Measurements from ENCODE around the gene ZBTB18. TPM values are rescaled to one million over a fixed set of nuclear protein-coding genes. Genes with fewer than 3 reads are reported as not detected.

ZBTB18 gene
- total RNA-seq, 2 experiments from 2014 or later: 57.2 to 59.9 TPM

DNA sequence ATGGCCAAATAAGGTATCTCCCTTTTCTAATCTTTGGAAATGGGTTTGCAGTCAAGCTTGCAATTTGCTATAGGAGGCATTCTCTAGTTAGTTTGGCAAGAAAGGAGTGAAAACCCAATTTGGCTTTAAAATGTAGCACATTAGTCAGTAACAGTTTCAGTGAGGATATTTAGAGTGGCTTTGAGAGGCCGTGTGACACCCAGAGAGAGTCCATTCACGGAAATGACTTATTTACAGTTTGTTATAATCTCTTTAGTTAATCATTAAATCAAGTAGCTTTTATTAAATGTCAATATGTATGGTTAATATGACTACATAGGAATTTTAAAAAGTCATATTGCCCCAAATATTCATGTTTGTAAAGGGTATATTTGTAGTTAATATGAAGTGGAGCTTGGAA lies 9.6 kb downstream of the ZBTB18 start:
- no peak for ATAC-seq (ENCODE audit: poor library complexity)
- POLR2A ChIA-PET: interaction anchor here (1.3 to 3.1 kb wide), 2 partner anchors 13 to 14 kb away, joined by 6 to 12 read pairs; no protein-coding TSS in a partner anchor
- intact Hi-C loops (cut with DNase I, micrococcal nuclease): no loop called here

DNA sequence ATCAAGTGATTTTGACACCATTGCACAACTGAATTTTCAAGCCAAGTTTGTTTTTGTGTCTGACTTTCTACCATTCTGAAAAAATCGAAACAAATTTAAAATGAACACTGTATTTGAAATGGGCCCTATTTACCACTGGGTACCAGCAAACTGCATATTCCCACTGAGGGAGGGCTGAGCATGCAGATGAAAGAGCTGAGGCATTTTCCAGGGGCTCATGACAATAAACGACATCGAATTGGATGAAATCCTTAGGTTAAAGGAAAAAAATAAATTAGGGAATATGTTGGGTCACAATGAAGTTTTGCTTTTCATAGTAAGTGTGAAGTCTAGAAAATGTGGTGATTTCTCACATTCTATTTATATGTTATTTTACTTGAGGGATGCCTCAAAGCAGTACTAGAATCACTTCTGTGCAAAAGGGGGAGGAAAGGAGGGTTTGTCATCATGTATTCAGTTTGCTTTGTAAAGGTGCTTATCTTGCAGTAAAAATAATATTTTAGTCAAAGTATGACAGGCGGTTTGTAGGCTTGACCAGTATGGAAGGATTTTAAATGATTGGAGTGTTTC lies 11.2 kb downstream of the ZBTB18 start:
- no peak overlapping the region for H3K27ac ChIP-seq (ENCODE audit: low read depth in 1 of 2, low read length in 2 of 2)
- Mint-ChIP-seq H3K27me3 (no peaks in the 10 kb centered on the region), H3K9me3 (no peaks in the 10 kb centered on the region), H3K4me1 (ENCODE audit: low read depth) (peaks cover 4% of the 10 kb centered on the region), H3K27ac (no peak overlapping the region), H3K4me3 (no peak overlapping the region), H3K36me3 (ENCODE audit: low read depth) (peaks cover 3% of the 10 kb centered on the region)
- no peaks in the 10 kb centered on the region for H3K36me3 ChIP-seq (ENCODE audit: insufficient read depth, low read length)
- CTCF ChIA-PET: interaction anchor here (3.2 kb wide), 1 partner anchor 13 kb away, joined by 16 read pairs; no protein-coding TSS in a partner anchor
- intact Hi-C loops (cut with DNase I, micrococcal nuclease): no loop called here
- no peaks in the 10 kb centered on the region for H3K27me3 ChIP-seq (ENCODE audit: control insufficient read depth in 1 of 2, insufficient read depth in 2 of 2, low read length in 2 of 2)
- ATAC-seq (ENCODE audit: poor library complexity) (no peak), DNase-seq (no peak)
- no peak overlapping the region for H3K4me3 ChIP-seq (ENCODE audit: low read length)
- H3K4me1 ChIP-seq (ENCODE audit: insufficient read depth, low read length): no peaks in the 10 kb centered on the region
- no peaks in the 10 kb centered on the region for H3K9me3 ChIP-seq (ENCODE audit: control insufficient read depth in 1 of 2, insufficient read depth in 1 of 2, low read length in 2 of 2)
- TF ChIP-seq, protein P1, sequence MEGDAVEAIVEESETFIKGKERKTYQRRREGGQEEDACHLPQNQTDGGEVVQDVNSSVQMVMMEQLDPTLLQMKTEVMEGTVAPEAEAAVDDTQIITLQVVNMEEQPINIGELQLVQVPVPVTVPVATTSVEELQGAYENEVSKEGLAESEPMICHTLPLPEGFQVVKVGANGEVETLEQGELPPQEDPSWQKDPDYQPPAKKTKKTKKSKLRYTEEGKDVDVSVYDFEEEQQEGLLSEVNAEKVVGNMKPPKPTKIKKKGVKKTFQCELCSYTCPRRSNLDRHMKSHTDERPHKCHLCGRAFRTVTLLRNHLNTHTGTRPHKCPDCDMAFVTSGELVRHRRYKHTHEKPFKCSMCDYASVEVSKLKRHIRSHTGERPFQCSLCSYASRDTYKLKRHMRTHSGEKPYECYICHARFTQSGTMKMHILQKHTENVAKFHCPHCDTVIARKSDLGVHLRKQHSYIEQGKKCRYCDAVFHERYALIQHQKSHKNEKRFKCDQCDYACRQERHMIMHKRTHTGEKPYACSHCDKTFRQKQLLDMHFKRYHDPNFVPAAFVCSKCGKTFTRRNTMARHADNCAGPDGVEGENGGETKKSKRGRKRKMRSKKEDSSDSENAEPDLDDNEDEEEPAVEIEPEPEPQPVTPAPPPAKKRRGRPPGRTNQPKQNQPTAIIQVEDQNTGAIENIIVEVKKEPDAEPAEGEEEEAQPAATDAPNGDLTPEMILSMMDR (IDR thresholded peaks at IDR 0.05): no peak
- POLR2A ChIA-PET: interaction anchor here (3.1 kb wide), 1 partner anchor 13 kb away, joined by 12 read pairs; no protein-coding TSS in a partner anchor

More for the DNA sequence above, 9.6 kb downstream of the ZBTB18 start:
- TF ChIP-seq, protein P1 (IDR thresholded peaks at IDR 0.05): no peak
- CTCF ChIA-PET: interaction anchor here (3.2 kb wide), 1 partner anchor 15 kb away, joined by 16 read pairs; no protein-coding TSS in a partner anchor
- DNase-seq: no peak
- H3K9me3 Mint-ChIP-seq: no peaks in the 10 kb centered on the region
- Histone ChIP-seq H3K27me3 (ENCODE audit: control insufficient read depth in 1 of 2, insufficient read depth in 2 of 2, low read length in 2 of 2) (no peaks in the 10 kb centered on the region), H3K4me1 (ENCODE audit: insufficient read depth, low read length) (no peaks in the 10 kb centered on the region), H3K9me3 (ENCODE audit: control insufficient read depth in 1 of 2, insufficient read depth in 1 of 2, low read length in 2 of 2) (no peaks in the 10 kb centered on the region), H3K4me3 (ENCODE audit: low read length) (no peak overlapping the region), H3K27ac (ENCODE audit: low read depth in 1 of 2, low read length in 2 of 2) (no peak overlapping the region), H3K36me3 (ENCODE audit: insufficient read depth, low read length) (peaks cover 2% of the 10 kb centered on the region)
- peaks cover 19% of the 10 kb centered on the region for H3K36me3 Mint-ChIP-seq (ENCODE audit: low read depth)
- H3K27me3 Mint-ChIP-seq: no peaks in the 10 kb centered on the region
- peaks cover 18% of the 10 kb centered on the region for H3K4me1 Mint-ChIP-seq (ENCODE audit: low read depth)
- H3K27ac Mint-ChIP-seq: no peak overlapping the region
- no peak overlapping the region for H3K4me3 Mint-ChIP-seq

GRCh38 chr1:244063498-244063897 lies 12.4 kb downstream of the ZBTB18 start:
- POLR2A ChIA-PET: no interaction called here
- no peak overlapping the region for H3K4me3 Mint-ChIP-seq
- no peaks in the 10 kb centered on the region for H3K36me3 Mint-ChIP-seq (ENCODE audit: low read depth)
- intact Hi-C loops (cut with DNase I, micrococcal nuclease): loop anchor here in 1 of 2 experiments (1.0 kb wide), 1 partner anchor 12 kb away; the partner anchor contains the start of gene ZBTB18
- TF ChIP-seq, protein P1 (IDR thresholded peaks at IDR 0.05): no peak
- no peaks in the 10 kb centered on the region for H3K4me1 ChIP-seq (ENCODE audit: insufficient read depth, low read length)
- H3K9me3 Mint-ChIP-seq: no peaks in the 10 kb centered on the region
- no peak overlapping the region for H3K27ac ChIP-seq (ENCODE audit: low read depth in 1 of 2, low read length in 2 of 2)
- CTCF ChIA-PET: interaction anchor here (0.8 kb wide), 1 partner anchor 11 kb away, joined by 3 read pairs; no protein-coding TSS in a partner anchor
- no peak for DNase-seq
- no peak for ATAC-seq (ENCODE audit: poor library complexity)
- no peak overlapping the region for H3K4me3 ChIP-seq (ENCODE audit: low read length)
- H3K36me3 ChIP-seq (ENCODE audit: insufficient read depth, low read length): no peaks in the 10 kb centered on the region
- no peak overlapping the region for H3K27ac Mint-ChIP-seq
- H3K27me3 Mint-ChIP-seq: no peaks in the 10 kb centered on the region
- H3K9me3 ChIP-seq (ENCODE audit: control insufficient read depth in 1 of 2, insufficient read depth in 1 of 2, low read length in 2 of 2): no peaks in the 10 kb centered on the region
- H3K4me1 Mint-ChIP-seq (ENCODE audit: low read depth): peaks cover 5% of the 10 kb centered on the region
- H3K27me3 ChIP-seq (ENCODE audit: control insufficient read depth in 1 of 2, insufficient read depth in 2 of 2, low read length in 2 of 2): no peaks in the 10 kb centered on the region

Measured in CD4-positive, alpha-beta T cell (primary cell).